ENCODE results near the gene ZBTB37. TPM values are rescaled to one million over a fixed set of nuclear protein-coding genes. Genes with fewer than 3 reads are reported as not detected.
A peak's percentile ranks its signal among the peaks of the same experiment; 100 is the strongest.

Gene ZBTB37
- total and polyA plus RNA-seq, 12 donors = 0.91 to 20.4 (median 9.5) TPM

DNA sequence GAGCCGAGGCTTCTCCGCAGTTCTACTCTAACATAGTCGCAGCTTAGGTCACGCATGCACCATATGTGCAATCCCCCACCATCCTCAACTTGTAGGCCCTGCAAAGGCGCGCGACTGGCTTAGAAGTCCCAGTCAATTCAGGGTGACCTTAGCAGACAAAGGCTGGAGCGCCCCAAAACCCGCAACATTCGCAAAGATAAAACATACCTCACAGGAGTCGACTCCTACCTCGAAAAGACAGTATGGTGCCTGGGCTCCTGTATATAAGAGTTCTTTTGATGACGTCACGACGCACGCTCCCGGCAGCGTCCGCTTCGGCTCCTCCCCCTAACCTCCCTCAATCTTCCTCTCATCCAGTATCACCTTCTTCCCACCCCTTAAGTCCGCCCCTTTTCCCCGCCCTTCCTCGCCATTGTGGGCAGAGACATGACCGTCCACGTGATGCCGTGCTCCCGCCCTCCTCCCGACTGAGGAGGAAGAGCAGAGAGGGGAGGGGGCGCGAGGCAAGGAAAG is 371 bp upstream of the ZBTB37 start, which contains the start of gene GAS5:
Gene GAS5, minus strand, starts transcription at position 237 of the 513 bp plus-strand sequence.
- WGBS, 4 donors = 0 to 2% (median 1%) methylated on average over 20 to 30 of the region's 30 CpGs
- TF ChIP-seq, protein P1, sequence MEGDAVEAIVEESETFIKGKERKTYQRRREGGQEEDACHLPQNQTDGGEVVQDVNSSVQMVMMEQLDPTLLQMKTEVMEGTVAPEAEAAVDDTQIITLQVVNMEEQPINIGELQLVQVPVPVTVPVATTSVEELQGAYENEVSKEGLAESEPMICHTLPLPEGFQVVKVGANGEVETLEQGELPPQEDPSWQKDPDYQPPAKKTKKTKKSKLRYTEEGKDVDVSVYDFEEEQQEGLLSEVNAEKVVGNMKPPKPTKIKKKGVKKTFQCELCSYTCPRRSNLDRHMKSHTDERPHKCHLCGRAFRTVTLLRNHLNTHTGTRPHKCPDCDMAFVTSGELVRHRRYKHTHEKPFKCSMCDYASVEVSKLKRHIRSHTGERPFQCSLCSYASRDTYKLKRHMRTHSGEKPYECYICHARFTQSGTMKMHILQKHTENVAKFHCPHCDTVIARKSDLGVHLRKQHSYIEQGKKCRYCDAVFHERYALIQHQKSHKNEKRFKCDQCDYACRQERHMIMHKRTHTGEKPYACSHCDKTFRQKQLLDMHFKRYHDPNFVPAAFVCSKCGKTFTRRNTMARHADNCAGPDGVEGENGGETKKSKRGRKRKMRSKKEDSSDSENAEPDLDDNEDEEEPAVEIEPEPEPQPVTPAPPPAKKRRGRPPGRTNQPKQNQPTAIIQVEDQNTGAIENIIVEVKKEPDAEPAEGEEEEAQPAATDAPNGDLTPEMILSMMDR (IDR thresholded peaks at IDR 0.05) = no peak
- peak; percentile 96 to 98 for TF ChIP-seq POLR2A (IDR thresholded peaks at IDR 0.05)
- H3K27ac ChIP-seq = peak within 1 kb of the TSS; percentile 75 to 99 (median 90)
- DNase-seq = peak; percentile 99 to 100 (median 100)
- no peaks in the 10 kb centered on the region for H3K27me3 ChIP-seq
- intact Hi-C loops (cut with DNase I) = no loop called here
- no peaks in the 10 kb centered on the region for H3K9me3 ChIP-seq (replicated peaks in 1 of 3)
- peaks cover 0 to 43% of the 10 kb centered on the region in 2 donors for H3K36me3 ChIP-seq (replicated peaks in 1 of 2)
- peaks cover 27 to 60% of the 10 kb centered on the region in 2 donors for H3K4me1 ChIP-seq (replicated peaks in 1 of 2)
- H3K4me3 ChIP-seq = peak within 1 kb of the TSS; percentile 40 to 94 (median 84)

GRCh38 chr1:173869021-173869359 is 810 bp downstream of the ZBTB37 start:
- H3K27me3 ChIP-seq = no peaks in the 10 kb centered on the region
- DNase-seq = no peak
- H3K27ac ChIP-seq = peak overlapping the region; percentile 75 to 99 (median 90)
- peaks cover 27 to 56% of the 10 kb centered on the region in 2 donors for H3K4me1 ChIP-seq (replicated peaks in 1 of 2)
- H3K4me3 ChIP-seq = peak overlapping the region in 3 of 4 donors; percentile 77 to 94 (median 91)
- TF ChIP-seq, protein P1 (IDR thresholded peaks at IDR 0.05) = no peak
- TF ChIP-seq POLR2A (IDR thresholded peaks at IDR 0.05) = no peak
- H3K36me3 ChIP-seq (replicated peaks in 1 of 2) = peaks cover 0 to 42% of the 10 kb centered on the region in 2 donors
- WGBS, 4 donors = 1 to 4% (median 3%) methylated on average over 5 of the region's 5 CpGs
- H3K9me3 ChIP-seq (replicated peaks in 1 of 3) = no peaks in the 10 kb centered on the region
- intact Hi-C loops (cut with DNase I) = no loop called here

DNA sequence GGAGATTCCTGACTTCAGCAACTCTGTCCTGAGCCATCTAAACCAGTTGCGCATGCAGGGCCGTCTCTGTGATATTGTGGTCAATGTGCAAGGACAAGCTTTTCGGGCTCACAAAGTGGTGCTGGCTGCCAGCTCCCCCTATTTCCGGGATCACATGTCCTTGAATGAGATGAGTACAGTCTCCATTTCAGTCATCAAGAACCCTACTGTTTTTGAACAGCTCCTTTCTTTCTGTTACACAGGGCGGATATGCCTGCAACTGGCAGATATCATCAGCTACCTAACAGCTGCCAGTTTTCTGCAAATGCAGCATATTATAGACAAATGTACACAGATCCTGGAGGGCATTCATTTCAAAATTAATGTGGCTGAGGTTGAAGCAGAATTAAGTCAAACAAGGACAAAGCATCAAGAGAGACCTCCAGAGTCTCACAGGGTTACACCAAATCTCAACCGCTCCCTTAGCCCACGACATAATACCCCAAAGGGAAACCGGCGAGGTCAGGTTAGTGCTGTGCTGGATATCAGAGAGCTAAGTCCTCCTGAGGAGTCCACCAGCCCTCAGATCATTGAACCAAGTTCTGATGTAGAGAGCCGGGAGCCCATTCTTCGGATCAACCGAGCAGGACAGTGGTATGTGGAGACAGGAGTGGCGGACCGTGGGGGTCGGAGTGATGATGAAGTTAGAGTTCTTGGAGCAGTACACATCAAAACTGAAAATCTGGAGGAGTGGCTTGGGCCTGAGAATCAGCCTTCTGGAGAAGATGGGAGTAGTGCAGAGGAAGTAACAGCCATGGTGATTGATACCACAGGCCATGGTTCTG is 2.3 kb downstream of the ZBTB37 start:
- peak overlapping the region in 4 of 5 donors; percentile 75 to 99 (median 94) for H3K27ac ChIP-seq
- H3K36me3 ChIP-seq (replicated peaks in 1 of 2) = peaks cover 0 to 35% of the 10 kb centered on the region in 2 donors
- no peak overlapping the region for H3K4me3 ChIP-seq
- WGBS, 4 donors = 67 to 72% (median 71%) methylated on average over 14 to 15 of the region's 15 CpGs
- intact Hi-C loops (cut with DNase I) = no loop called here
- H3K9me3 ChIP-seq (replicated peaks in 1 of 3) = no peaks in the 10 kb centered on the region
- H3K4me1 ChIP-seq (replicated peaks in 1 of 2) = peaks cover 27 to 42% of the 10 kb centered on the region in 2 donors
- TF ChIP-seq, protein P1 (IDR thresholded peaks at IDR 0.05) = no peak
- peak in 1 of 2 donors; percentile 75 for TF ChIP-seq POLR2A (IDR thresholded peaks at IDR 0.05)
- no peaks in the 10 kb centered on the region for H3K27me3 ChIP-seq
- DNase-seq = peak; percentile 46 to 87 (median 80)

- TF ChIP-seq, protein P1 (IDR thresholded peaks at IDR 0.05) = no peak
- no peak for TF ChIP-seq POLR2A (IDR thresholded peaks at IDR 0.05)
- no peak overlapping the region for H3K27ac ChIP-seq
- peaks cover 27 to 36% of the 10 kb centered on the region in 2 donors for H3K4me1 ChIP-seq (replicated peaks in 1 of 2)
- peaks cover 0 to 33% of the 10 kb centered on the region in 2 donors for H3K36me3 ChIP-seq (replicated peaks in 1 of 2)
- H3K4me3 ChIP-seq = no peak overlapping the region
- intact Hi-C loops (cut with DNase I) = no loop called here
- no peaks in the 10 kb centered on the region for H3K9me3 ChIP-seq (replicated peaks in 1 of 3)
- DNase-seq = no peak
- no peaks in the 10 kb centered on the region for H3K27me3 ChIP-seq
- 79 to 92% (median 86%) methylated on average over 2 to 5 of the region's 5 CpGs for WGBS, 4 donors
These were observed 2.9 kb downstream of the ZBTB37 start for GRCh38 chr1:173871091-173871490.

Data from adrenal gland (tissue), 12 donors.